Stimulated activated CD8-positive, alpha-beta memory T cell treated with anti-CD3 and anti-CD28 coated beads, Interleukin-15, amount 100 ng/mL, for 1 hour (primary cell): ENCODE data around the gene PDE3B.
A peak's percentile ranks its signal among the peaks of the same experiment; 100 is the strongest.

Source experiments
- DNase-seq: peaks from one replicate; pipeline ENCODE4 v3.0.0-alpha.2; 2020; ENCODE audit warnings: low read depth

PDE3B gene

GRCh38 chr11:14886513-14886912, 242.9 kb downstream of the PDE3B start:
- no peak for DNase-seq

- DNase-seq, result peak; percentile 62
These were observed 247.8 kb downstream of the PDE3B start for GRCh38 chr11:14891143-14892035.

- peak; percentile 79 for DNase-seq
These were observed 248.5 kb downstream of the PDE3B start, which contains the start of gene CYP2R1 for GRCh38 chr11:14892036-14892556. TSS of gene CYP2R1 (minus strand) at chr11:14892231. CDS start at chr11:14892205, 26 bp downstream.

- DNase-seq, result no peak
These were observed 249.0 kb downstream of the PDE3B start for GRCh38 chr11:14892577-14892976.

- DNase-seq, result no peak
These were observed 251.3 kb downstream of the PDE3B start for GRCh38 chr11:14894657-14895598.

- no peak for DNase-seq
These were observed 254.8 kb downstream of the PDE3B start for GRCh38 chr11:14898355-14898754.

GRCh38 chr11:14898906-14899305, 255.3 kb downstream of the PDE3B start:
- no peak for DNase-seq

GRCh38 chr11:14902650-14903350, 259.2 kb downstream of the PDE3B start:
- DNase-seq, result no peak

GRCh38 chr11:14904745-14905103, 261.1 kb downstream of the PDE3B start:
- peak; percentile 76 for DNase-seq

GRCh38 chr11:14905104-14906033, 261.8 kb downstream of the PDE3B start:
- DNase-seq, result peak; percentile 43

GRCh38 chr11:14906578-14906977, 263.0 kb downstream of the PDE3B start:
- DNase-seq, result no peak

- DNase-seq, result no peak
These were observed 263.4 kb downstream of the PDE3B start for GRCh38 chr11:14906993-14907392.

- DNase-seq, result peak; percentile 73
These were observed 264.0 kb downstream of the PDE3B start for GRCh38 chr11:14907411-14908213.

- no peak for DNase-seq
These were observed 264.7 kb downstream of the PDE3B start for GRCh38 chr11:14908214-14908880.

- no peak for DNase-seq
These were observed 270.9 kb downstream of the PDE3B start for GRCh38 chr11:14914536-14914935.

GRCh38 chr11:14916403-14916802, 272.8 kb downstream of the PDE3B start:
- DNase-seq, result no peak
